HUES64 (cell line): ENCODE results near the gene PCP2.

Experiments used
- H3K27ac ChIP-seq: 2 replicates; pipeline ENCODE4 v1.7.0; 2013; ENCODE audit warnings: low read depth, low read length, inconsistent platforms
- H3K27me3 ChIP-seq: 2 replicates; pipeline ENCODE4 v1.6.1; 2013; ENCODE audit warnings: mild to moderate bottlenecking, low read length; ENCODE audit not compliant: insufficient read depth
- H3K36me3 ChIP-seq: 2 replicates; pipeline ENCODE4 v1.6.1; 2013; ENCODE audit warnings: mild to moderate bottlenecking, low read length; ENCODE audit not compliant: insufficient read depth
- H3K4me1 ChIP-seq: 2 replicates; pipeline ENCODE4 v1.6.1; 2013; ENCODE audit warnings: mild to moderate bottlenecking, low read length, moderate library complexity; ENCODE audit not compliant: insufficient read depth
- H3K4me3 ChIP-seq: 2 replicates; pipeline ENCODE4 v1.5.1; 2013; ENCODE audit warnings: mild to moderate bottlenecking, low read length, moderate library complexity
- H3K9ac ChIP-seq: 2 replicates; pipeline ENCODE4 v1.6.1; 2013; ENCODE audit warnings: mild to moderate bottlenecking, low read depth, low read length
- H3K9me3 ChIP-seq: 2 replicates; pipeline ENCODE4 v1.6.1; 2013; ENCODE audit warnings: low read depth, low read length; ENCODE audit not compliant: insufficient read depth
- WGBS: fragments of 150-250, 120-280 bp; methylation state at CpG from one replicate; pipeline ENCODE4 v1.1.7; 2013; ENCODE audit warnings: missing lambda C conversion rate; 5-methylcytosine and 5-hydroxymethylcytosine counted together

PCP2 gene

GRCh38 chr19:7624810-7625209, 8.7 kb downstream of the PCP2 start:
- no peak overlapping the region for H3K27ac ChIP-seq
- no peaks in the 10 kb centered on the region for H3K27me3 ChIP-seq
- no peaks in the 10 kb centered on the region for H3K9me3 ChIP-seq
- H3K4me1 ChIP-seq: no peaks in the 10 kb centered on the region
- WGBS: 95% methylated on average over 17 of the region's 17 CpGs
- no peak overlapping the region for H3K4me3 ChIP-seq
- H3K9ac ChIP-seq: no peak overlapping the region
- peaks cover 55% of the 10 kb centered on the region for H3K36me3 ChIP-seq

GRCh38 chr19:7623725-7624603, 9.6 kb downstream of the PCP2 start:
- H3K27ac ChIP-seq: no peak overlapping the region
- H3K36me3 ChIP-seq: peaks cover 58% of the 10 kb centered on the region
- H3K4me3 ChIP-seq: no peak overlapping the region
- no peak overlapping the region for H3K9ac ChIP-seq
- WGBS: 95% methylated on average over 39 of the region's 39 CpGs
- H3K27me3 ChIP-seq: no peaks in the 10 kb centered on the region
- no peaks in the 10 kb centered on the region for H3K9me3 ChIP-seq
- H3K4me1 ChIP-seq: no peaks in the 10 kb centered on the region

- no peak overlapping the region for H3K27ac ChIP-seq
- WGBS: 90% methylated on average over 16 of the region's 16 CpGs
- H3K27me3 ChIP-seq: no peaks in the 10 kb centered on the region
- H3K36me3 ChIP-seq: peaks cover 67% of the 10 kb centered on the region
- no peaks in the 10 kb centered on the region for H3K9me3 ChIP-seq
- H3K9ac ChIP-seq: no peak overlapping the region
- H3K4me1 ChIP-seq: no peaks in the 10 kb centered on the region
- no peak overlapping the region for H3K4me3 ChIP-seq
These were observed 10.4 kb downstream of the PCP2 start for GRCh38 chr19:7622933-7623685.

GRCh38 chr19:7620442-7621412, 12.8 kb downstream of the PCP2 start:
- no peak overlapping the region for H3K27ac ChIP-seq
- H3K4me1 ChIP-seq: no peaks in the 10 kb centered on the region
- no peak overlapping the region for H3K9ac ChIP-seq
- no peaks in the 10 kb centered on the region for H3K9me3 ChIP-seq
- H3K4me3 ChIP-seq: no peak overlapping the region
- WGBS: 96% methylated on average over 57 of the region's 57 CpGs
- H3K27me3 ChIP-seq: no peaks in the 10 kb centered on the region
- H3K36me3 ChIP-seq: peaks cover 70% of the 10 kb centered on the region

GRCh38 chr19:7619671-7620441, 13.7 kb downstream of the PCP2 start:
- no peak overlapping the region for H3K27ac ChIP-seq
- H3K9ac ChIP-seq: no peak overlapping the region
- H3K4me1 ChIP-seq: no peaks in the 10 kb centered on the region
- no peaks in the 10 kb centered on the region for H3K9me3 ChIP-seq
- no peak overlapping the region for H3K4me3 ChIP-seq
- H3K27me3 ChIP-seq: no peaks in the 10 kb centered on the region
- H3K36me3 ChIP-seq: peaks cover 64% of the 10 kb centered on the region
- WGBS: 96% methylated on average over 48 of the region's 48 CpGs

- Histone ChIP-seq H3K27ac (no peak overlapping the region), H3K4me3 (no peak overlapping the region), H3K27me3 (no peaks in the 10 kb centered on the region), H3K4me1 (no peaks in the 10 kb centered on the region), H3K9me3 (no peaks in the 10 kb centered on the region), H3K36me3 (peaks cover 64% of the 10 kb centered on the region), H3K9ac (no peak overlapping the region)
- WGBS: 95% methylated on average over 21 of the region's 21 CpGs
These were observed 14.6 kb downstream of the PCP2 start for GRCh38 chr19:7618771-7619510.

- no peak overlapping the region for H3K27ac ChIP-seq
- no peak overlapping the region for H3K4me3 ChIP-seq
- H3K9me3 ChIP-seq: no peaks in the 10 kb centered on the region
- peaks cover 61% of the 10 kb centered on the region for H3K36me3 ChIP-seq
- no peak overlapping the region for H3K9ac ChIP-seq
- WGBS: 95% methylated on average over 4 of the region's 4 CpGs
- no peaks in the 10 kb centered on the region for H3K4me1 ChIP-seq
- H3K27me3 ChIP-seq: no peaks in the 10 kb centered on the region
These were observed 15.2 kb downstream of the PCP2 start for GRCh38 chr19:7618348-7618747.

- Histone ChIP-seq H3K9me3 (no peaks in the 10 kb centered on the region), H3K27ac (no peak overlapping the region), H3K36me3 (peaks cover 56% of the 10 kb centered on the region), H3K4me3 (no peak overlapping the region), H3K9ac (no peak overlapping the region), H3K4me1 (no peaks in the 10 kb centered on the region), H3K27me3 (no peaks in the 10 kb centered on the region)
- 95% methylated on average over 28 of the region's 28 CpGs for WGBS
These were observed 15.8 kb downstream of the PCP2 start for GRCh38 chr19:7617735-7618134.

GRCh38 chr19:7617172-7617571, 16.3 kb downstream of the PCP2 start:
- H3K4me3 ChIP-seq: no peak overlapping the region
- no peaks in the 10 kb centered on the region for H3K4me1 ChIP-seq
- no peaks in the 10 kb centered on the region for H3K9me3 ChIP-seq
- H3K9ac ChIP-seq: no peak overlapping the region
- no peak overlapping the region for H3K27ac ChIP-seq
- 95% methylated on average over 12 of the region's 12 CpGs for WGBS
- H3K36me3 ChIP-seq: peaks cover 50% of the 10 kb centered on the region
- no peaks in the 10 kb centered on the region for H3K27me3 ChIP-seq
